Heart left ventricle (tissue), 16 donors: ENCODE data around the gene ZNF334. TPM values are rescaled to one million over a fixed set of nuclear protein-coding genes. Genes with fewer than 3 reads are reported as not detected.

ENCODE experiments used
- ATAC-seq, 4 donors: fragments of 200-7000 bp; cut with Tn5 transposase; one replicate each; pipeline ENCODE4 v1.9.1; 2020 to 2022; ENCODE audit warnings: moderate library complexity in 4 of 4, mild to moderate bottlenecking in 3 of 4, moderate number of reproducible peaks in 1 of 4
- DNase-seq, 5 donors: peaks; one replicate each; pipeline ENCODE4 v3.0.0-alpha.2; 2020
- H3K27ac ChIP-seq, 12 donors: fragments of 200-600 bp; sonication (generic) in 4 of 12; one replicate each; pipeline versions ENCODE4 v1.5.0 to v1.8.0; 2016 to 2022; ENCODE audit warnings: mild to moderate bottlenecking in 2 of 12
- H3K27me3 ChIP-seq, 9 donors: fragments of 200-600 bp; sonication (generic) in 2 of 9; one replicate each; pipeline versions ENCODE4 v1.5.1 to v1.8.0; 2016 to 2022; ENCODE audit warnings: mild to moderate bottlenecking in 3 of 9
- H3K36me3 ChIP-seq, 9 donors: fragments of 200-600 bp; sonication (generic) in 2 of 9; one replicate each; pipeline versions ENCODE4 v1.5.0 to v1.8.0; 2018 to 2022; ENCODE audit warnings: mild to moderate bottlenecking in 2 of 9
- H3K4me1 ChIP-seq, 12 donors: fragments of 200-600 bp; sonication (generic) in 4 of 12; one replicate each; pipeline versions ENCODE4 v1.5.0 to v1.8.0; 2016 to 2022; ENCODE audit warnings: mild to moderate bottlenecking in 3 of 12
- H3K4me3 ChIP-seq, 12 donors: fragments of 200-600 bp; sonication (generic) in 4 of 12; one replicate each; pipeline versions ENCODE4 v1.5.0 to v1.8.0; 2017 to 2022; ENCODE audit warnings: mild to moderate bottlenecking in 9 of 12, moderate library complexity in 4 of 12
- H3K9me3 ChIP-seq, 12 donors: fragments of 200-600 bp; sonication (generic) in 4 of 12; one replicate each; pipeline versions ENCODE4 v1.5.0 to v1.8.0; 2016 to 2022; ENCODE audit warnings: mild to moderate bottlenecking in 1 of 12
- POLR2A ChIP-seq, 2 donors: fragments of 450-650 bp; IDR thresholded peaks; one replicate each; pipeline ENCODE4 v1.6.1; 2017; ENCODE audit warnings: antibody characterized with exemption in 2 of 2, mild to moderate bottlenecking in 2 of 2, moderate library complexity in 2 of 2
- WGBS, 4 donors: extraction: QIAGEN DNeasy Blood & Tissue Kit in 2 of 4; methylation state at CpG; one replicate each; pipeline versions ENCODE4 v1.1.5 to v1.1.7; 2013 to 2018; 5-methylcytosine and 5-hydroxymethylcytosine counted together
- intact Hi-C, 10 donors: fragments of 100-400 bp; cut with DNase I; formaldehyde crosslinking; loops; one replicate each; pipeline versions ENCODE4 v1.11.1 to v1.14.2; 2022
- polyA plus RNA-seq, 2 donors: library from polyadenylated mRNA; stranded (reverse); fragments of 200-250 nt; gene quantifications; one replicate each; pipeline ENCODE4 v1.2.3, GENCODE V29; 2013
- total RNA-seq, 9 donors: library from RNA; depleted of rRNA in 2 of 9; stranded (reverse); fragments of >200 nt in 2 of 9; fragmentation: NEBNext Ultra II Directional in 3 of 9; extraction: Animal tissue kit (Norgen Biotek cat#: 25700) in 3 of 9; gene quantifications; one replicate each; pipeline versions ENCODE4 v1.1.0 to v1.2.4, GENCODE V29; 2016 to 2023
- TF ChIP-seq, protein P1 (sequence below), 12 donors: fragments of 200-600 bp; sonication (generic) in 4 of 12; IDR thresholded peaks; one replicate each; pipeline versions ENCODE4 v1.5.0 to v1.8.0; 2018 to 2022; ENCODE audit warnings: antibody characterized with exemption in 12 of 12, mild to moderate bottlenecking in 5 of 12
- donor health status: ischemic (EF 13 %, LVEDD 7.1; RV severe dilation, severe dysfunction).
- donor health status: healthy with polysubstance abuse.
- donor health status: DM: no; HTN: yes; CAD: no.
- donor health status: DM: no; HTN: no; CAD: no.
- donor health status: ischemic (EF 25% LVEDD 6.9; RV normal size, moderate dysfunction).
- donor health status: ischemic (EF 25% LVEDD 5.7; RV mildly dilated, moderate dysfunction).
- donor health status: healthy.
- donor health status: DM: yes; HTN: yes; CAD: no.
- donor health status: ischemic (EF 35%, LVEDD 5.7; RV mildly dilated, moderate dysfunction).
- donor health status: nonischemic (EF 11% LVEDD 7.7; RV severe dilation, severe dysfunction).
- donor health status: DM: yes; HTN: yes; CAD: no.
- donor health status: PGD.
- donor health status: ischemic (EF 29% LVEDD 5.4; RV normal size, mild dysfunction).
- donor health status: nonischemic (EF 23%, LVEDD 6.1; RV moderate dilation, normal function).

ZNF334 gene
- total and polyA plus RNA-seq, 11 donors, result 0.31 to 2.5 (median 1.0) TPM

DNA sequence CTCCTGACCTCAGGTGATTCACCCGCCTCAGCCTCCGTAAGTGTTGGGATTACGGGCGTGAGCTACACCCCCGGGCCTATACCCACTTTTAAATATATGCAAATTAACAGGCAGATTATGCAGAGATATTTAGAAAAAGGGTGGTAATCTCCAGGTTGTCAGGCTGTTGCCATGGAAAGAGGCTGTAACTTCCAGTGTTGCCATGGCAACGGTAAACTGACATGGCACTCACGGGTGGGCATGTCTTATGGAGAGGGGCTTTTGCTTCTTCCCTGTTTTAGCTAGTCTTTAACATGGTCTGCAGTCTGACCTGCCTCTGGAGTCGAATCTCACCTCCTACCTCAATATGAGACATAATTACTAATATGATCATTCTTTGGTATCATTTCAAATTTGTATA, 44.9 kb downstream of the ZNF334 start:
- Histone ChIP-seq H3K4me3 (no peak overlapping the region), H3K4me1 (no peaks in the 10 kb centered on the region), H3K36me3 (no peaks in the 10 kb centered on the region), H3K27me3 (peaks cover 0 to 3% (median 0%) of the 10 kb centered on the region in 9 donors), H3K9me3 (no peaks in the 10 kb centered on the region), H3K27ac (no peak overlapping the region)
- TF ChIP-seq, protein P1, sequence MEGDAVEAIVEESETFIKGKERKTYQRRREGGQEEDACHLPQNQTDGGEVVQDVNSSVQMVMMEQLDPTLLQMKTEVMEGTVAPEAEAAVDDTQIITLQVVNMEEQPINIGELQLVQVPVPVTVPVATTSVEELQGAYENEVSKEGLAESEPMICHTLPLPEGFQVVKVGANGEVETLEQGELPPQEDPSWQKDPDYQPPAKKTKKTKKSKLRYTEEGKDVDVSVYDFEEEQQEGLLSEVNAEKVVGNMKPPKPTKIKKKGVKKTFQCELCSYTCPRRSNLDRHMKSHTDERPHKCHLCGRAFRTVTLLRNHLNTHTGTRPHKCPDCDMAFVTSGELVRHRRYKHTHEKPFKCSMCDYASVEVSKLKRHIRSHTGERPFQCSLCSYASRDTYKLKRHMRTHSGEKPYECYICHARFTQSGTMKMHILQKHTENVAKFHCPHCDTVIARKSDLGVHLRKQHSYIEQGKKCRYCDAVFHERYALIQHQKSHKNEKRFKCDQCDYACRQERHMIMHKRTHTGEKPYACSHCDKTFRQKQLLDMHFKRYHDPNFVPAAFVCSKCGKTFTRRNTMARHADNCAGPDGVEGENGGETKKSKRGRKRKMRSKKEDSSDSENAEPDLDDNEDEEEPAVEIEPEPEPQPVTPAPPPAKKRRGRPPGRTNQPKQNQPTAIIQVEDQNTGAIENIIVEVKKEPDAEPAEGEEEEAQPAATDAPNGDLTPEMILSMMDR (IDR thresholded peaks at IDR 0.05), result no peak
- TF ChIP-seq POLR2A (IDR thresholded peaks at IDR 0.05), result no peak
- DNase-seq (no peak), ATAC-seq (no peak)
- intact Hi-C loops, result no loop called here
- WGBS, 4 donors, result 79 to 85% (median 84%) methylated on average over 8 of the region's 8 CpGs

DNA sequence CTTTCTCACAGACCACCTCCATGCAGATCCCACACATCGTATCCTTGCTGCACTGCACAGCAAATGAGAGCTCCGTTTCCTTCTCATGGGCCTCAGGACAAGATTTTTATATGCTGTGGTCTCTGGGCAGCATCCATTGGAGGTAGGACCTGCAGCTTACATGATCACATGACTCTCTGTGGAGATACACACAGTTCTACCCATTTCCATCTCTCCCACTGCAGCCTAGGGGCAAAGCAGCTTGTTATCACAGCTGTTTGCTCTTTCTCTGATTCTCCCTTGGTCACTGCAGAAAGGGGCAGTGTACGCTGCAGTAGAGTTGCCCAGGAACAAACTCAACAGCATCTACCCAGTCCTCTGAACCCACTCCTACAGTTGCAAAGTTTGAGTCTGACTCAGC, 48.9 kb downstream of the ZNF334 start:
- Histone ChIP-seq H3K27ac (no peak overlapping the region), H3K36me3 (no peaks in the 10 kb centered on the region), H3K27me3 (peaks cover 0 to 16% (median 2%) of the 10 kb centered on the region in 9 donors), H3K9me3 (no peaks in the 10 kb centered on the region), H3K4me1 (peaks cover 0 to under 1% (median 0%) of the 10 kb centered on the region in 12 donors), H3K4me3 (no peak overlapping the region)
- no peak for TF ChIP-seq POLR2A (IDR thresholded peaks at IDR 0.05)
- TF ChIP-seq, protein P1 (IDR thresholded peaks at IDR 0.05), result no peak
- intact Hi-C loops, result no loop called here
- WGBS, 4 donors, result 75 to 83% (median 77%) methylated on average over 3 of the region's 3 CpGs
- ATAC-seq (no peak), DNase-seq (no peak)

DNA sequence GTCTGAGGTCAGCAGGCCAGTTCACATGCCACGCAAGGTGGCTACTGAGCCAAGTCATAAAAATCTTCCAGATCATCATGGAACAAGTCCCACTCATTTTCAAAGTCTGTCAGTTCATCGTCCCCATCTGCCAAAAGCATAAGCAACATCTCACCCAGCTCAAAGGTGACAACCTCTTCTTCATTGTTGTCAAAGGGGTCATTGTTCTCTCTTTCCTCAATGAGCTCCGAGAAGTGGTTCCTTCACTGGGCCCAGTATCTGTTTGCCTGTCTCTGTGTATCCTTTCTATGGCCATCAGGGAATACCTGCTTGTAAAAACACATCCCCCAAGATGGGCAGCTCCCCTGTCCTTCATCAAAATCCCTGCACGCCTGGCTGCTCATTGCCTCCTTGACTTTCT, 49.5 kb downstream of the ZNF334 start:
- peaks cover 0 to 22% (median 5%) of the 10 kb centered on the region in 9 donors for H3K27me3 ChIP-seq
- intact Hi-C loops, result no loop called here
- no peaks in the 10 kb centered on the region for H3K36me3 ChIP-seq
- WGBS, 4 donors, result 78 to 89% (median 84%) methylated on average over 4 of the region's 4 CpGs
- no peak for DNase-seq
- ATAC-seq, result no peak
- no peak overlapping the region for H3K4me3 ChIP-seq
- H3K4me1 ChIP-seq, result peaks cover 0 to 7% (median 0%) of the 10 kb centered on the region in 12 donors
- H3K9me3 ChIP-seq, result no peaks in the 10 kb centered on the region
- TF ChIP-seq, protein P1 (IDR thresholded peaks at IDR 0.05), result no peak
- TF ChIP-seq POLR2A (IDR thresholded peaks at IDR 0.05), result no peak
- H3K27ac ChIP-seq, result no peak overlapping the region

DNA sequence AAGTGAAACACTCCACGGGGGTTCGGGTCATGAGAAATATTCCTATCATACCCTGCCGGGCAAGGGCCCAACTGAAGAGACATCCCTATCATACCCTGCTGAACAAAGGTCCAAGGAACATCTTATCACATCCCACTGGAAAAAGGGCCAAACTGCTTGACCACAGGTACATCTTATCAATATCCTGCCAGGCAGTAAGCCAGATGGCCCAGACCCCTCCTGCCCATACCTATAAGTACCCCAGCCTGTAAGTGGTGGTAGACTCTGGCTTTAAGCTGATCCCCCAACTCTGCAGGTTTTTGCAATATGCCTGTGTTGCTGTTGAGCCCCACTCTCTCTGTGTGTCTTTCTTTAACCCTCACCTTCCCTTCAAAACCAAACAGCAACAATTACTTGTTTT, 51.6 kb downstream of the ZNF334 start:
- Histone ChIP-seq H3K4me1 (peaks cover 0 to 9% (median 0%) of the 10 kb centered on the region in 12 donors), H3K27ac (no peak overlapping the region), H3K36me3 (no peaks in the 10 kb centered on the region), H3K4me3 (no peak overlapping the region), H3K9me3 (peaks cover 0 to 6% (median 0%) of the 10 kb centered on the region in 12 donors), H3K27me3 (peaks cover 0 to 40% (median 8%) of the 10 kb centered on the region in 9 donors)
- no peak for ATAC-seq
- intact Hi-C loops, result no loop called here
- DNase-seq, result no peak
- 51 to 75% (median 63%) methylated on average over 3 of the region's 3 CpGs for WGBS, 4 donors
- TF ChIP-seq, protein P1 (IDR thresholded peaks at IDR 0.05), result no peak
- no peak for TF ChIP-seq POLR2A (IDR thresholded peaks at IDR 0.05)
